C4-2B (cell line): ENCODE measurements around the gene SPINT1.
A peak's percentile ranks its signal among the peaks of the same experiment; 100 is the strongest.

Source experiments
- H3K27ac ChIP-seq: fragments of 450-650 bp; 2 replicates; pipeline ENCODE4 v1.5.1; 2017
- ZFX ChIP-seq: fragments of 450-650 bp; IDR thresholded peaks from 2 replicates; pipeline ENCODE4 v1.6.1; 2017
- TF ChIP-seq, protein P1 (sequence below): fragments of 450-650 bp; conservative IDR thresholded peaks from 2 replicates; pipeline ENCODE4 v1.5.1; 2017; ENCODE audit warnings: mild to moderate bottlenecking

The SPINT1 gene

DNA sequence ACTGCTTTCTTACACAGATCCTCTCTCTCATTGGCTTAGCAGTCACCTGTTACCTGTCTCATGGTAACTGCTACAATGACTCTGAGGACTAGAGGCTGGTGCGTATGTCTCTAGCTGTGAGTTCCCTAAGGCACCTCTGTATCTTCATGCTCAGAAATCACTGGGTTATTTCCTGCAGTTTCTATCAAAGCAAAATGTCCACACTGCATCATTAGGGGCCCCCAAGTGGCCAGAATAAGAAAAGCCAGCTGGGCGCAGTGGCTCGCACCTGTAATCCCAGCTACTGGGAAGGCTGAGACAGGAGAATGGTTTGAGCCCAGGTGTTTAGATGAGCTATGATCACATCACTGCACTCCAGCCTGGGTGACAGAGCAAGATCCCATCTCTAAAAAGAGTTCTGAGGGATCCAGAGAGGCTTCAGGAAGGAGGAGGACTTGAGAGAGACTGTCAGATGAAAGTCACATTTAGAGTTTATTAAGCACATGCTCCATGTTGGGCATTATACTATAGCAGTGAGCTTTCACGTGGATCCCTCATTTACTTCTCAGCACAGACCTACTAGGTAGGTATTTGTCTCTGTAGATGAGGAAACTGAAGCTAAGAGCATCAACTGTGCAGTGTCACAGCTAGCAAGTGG lies 48.1 kb downstream of the SPINT1 start:
- no peak overlapping the region for H3K27ac ChIP-seq
- TF ChIP-seq ZFX, result no peak
- TF ChIP-seq, protein P1, sequence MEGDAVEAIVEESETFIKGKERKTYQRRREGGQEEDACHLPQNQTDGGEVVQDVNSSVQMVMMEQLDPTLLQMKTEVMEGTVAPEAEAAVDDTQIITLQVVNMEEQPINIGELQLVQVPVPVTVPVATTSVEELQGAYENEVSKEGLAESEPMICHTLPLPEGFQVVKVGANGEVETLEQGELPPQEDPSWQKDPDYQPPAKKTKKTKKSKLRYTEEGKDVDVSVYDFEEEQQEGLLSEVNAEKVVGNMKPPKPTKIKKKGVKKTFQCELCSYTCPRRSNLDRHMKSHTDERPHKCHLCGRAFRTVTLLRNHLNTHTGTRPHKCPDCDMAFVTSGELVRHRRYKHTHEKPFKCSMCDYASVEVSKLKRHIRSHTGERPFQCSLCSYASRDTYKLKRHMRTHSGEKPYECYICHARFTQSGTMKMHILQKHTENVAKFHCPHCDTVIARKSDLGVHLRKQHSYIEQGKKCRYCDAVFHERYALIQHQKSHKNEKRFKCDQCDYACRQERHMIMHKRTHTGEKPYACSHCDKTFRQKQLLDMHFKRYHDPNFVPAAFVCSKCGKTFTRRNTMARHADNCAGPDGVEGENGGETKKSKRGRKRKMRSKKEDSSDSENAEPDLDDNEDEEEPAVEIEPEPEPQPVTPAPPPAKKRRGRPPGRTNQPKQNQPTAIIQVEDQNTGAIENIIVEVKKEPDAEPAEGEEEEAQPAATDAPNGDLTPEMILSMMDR, result peak; percentile 93

- no peak for TF ChIP-seq ZFX
- TF ChIP-seq, protein P1, result no peak
- no peak overlapping the region for H3K27ac ChIP-seq
Observed at GRCh38 chr15:40892447-40893012, 48.7 kb downstream of the SPINT1 start.

GRCh38 chr15:40893019-40893670 lies 49.3 kb downstream of the SPINT1 start:
- no peak for TF ChIP-seq ZFX
- TF ChIP-seq, protein P1, result no peak

DNA sequence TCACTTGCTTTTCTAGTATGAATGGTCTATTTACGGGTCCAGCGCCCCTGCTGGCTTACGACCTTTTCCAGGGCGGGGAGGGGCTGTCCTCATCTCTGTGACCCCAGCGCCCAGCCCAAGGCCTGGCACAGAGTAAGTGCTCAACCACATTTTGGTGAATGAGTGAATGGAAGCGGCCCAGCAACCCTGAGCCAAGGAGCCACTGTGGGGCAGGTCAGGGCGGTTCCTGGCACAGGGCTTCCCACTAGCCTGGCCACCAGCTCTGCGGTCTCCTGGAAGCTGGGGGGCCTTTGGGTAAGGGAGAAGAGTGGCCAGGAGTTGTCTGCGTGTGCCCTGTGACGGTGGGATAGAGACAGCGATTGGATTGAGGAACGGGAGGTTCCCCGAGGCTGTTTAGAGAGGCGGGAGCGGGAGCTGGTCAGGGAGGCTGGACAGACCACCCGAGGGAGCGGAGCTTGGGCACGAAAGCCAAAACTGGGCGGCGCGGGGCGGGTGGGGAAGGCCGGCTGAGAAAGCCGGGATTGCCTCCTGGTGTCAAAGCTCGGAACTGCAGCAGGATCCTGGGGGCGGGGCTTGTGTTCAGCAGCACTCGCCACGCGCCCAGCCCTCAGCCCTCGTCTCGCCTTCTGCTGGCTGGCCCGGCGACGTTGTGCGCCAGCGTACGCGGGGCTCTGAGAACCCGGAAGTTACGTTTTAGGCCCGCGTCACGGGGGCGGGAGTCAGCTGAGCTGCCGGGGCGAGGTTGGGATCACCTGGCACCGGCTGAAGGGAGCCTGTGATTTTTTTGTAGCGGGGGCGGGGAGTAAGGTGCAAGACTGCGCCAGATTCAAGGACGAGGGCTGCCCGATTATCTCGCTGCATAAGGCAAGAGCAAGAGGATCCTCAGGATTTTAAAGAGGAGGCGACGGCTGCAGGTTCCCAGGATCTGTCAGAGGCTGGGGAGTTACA lies 50.2 kb downstream of the SPINT1 start, which contains the start of gene VPS18:
VPS18 (plus strand) TSS at position 718 of the 948 bp plus-strand sequence. CDS start 319 bp downstream, outside the sequence.
- no peak for TF ChIP-seq ZFX
- TF ChIP-seq, protein P1, result peak; percentile 94
- peak within 1 kb of the TSS; percentile 85 for H3K27ac ChIP-seq

More at GRCh38 chr15:40893019-40893670, 49.3 kb downstream of the SPINT1 start:
- no peak overlapping the region; the same call in 1 of the 2 replicates for H3K27ac ChIP-seq

GRCh38 chr15:40894681-40895448 lies 51.0 kb downstream of the SPINT1 start:
- H3K27ac ChIP-seq, result peak overlapping the region; percentile 85
- TF ChIP-seq, protein P1, result peak; percentile 4; the same call in 1 of the 2 replicates
- peak; percentile 80; the same call in 1 of the 2 replicates for TF ChIP-seq ZFX

- TF ChIP-seq, protein P1, result no peak
- no peak for TF ChIP-seq ZFX
- H3K27ac ChIP-seq, result no peak overlapping the region
Observed at GRCh38 chr15:40899536-40900207, 55.8 kb downstream of the SPINT1 start.
